HepG2 (cell line): ENCODE measurements around the gene PDK2. TPM values are rescaled to one million over a fixed set of nuclear protein-coding genes. Genes with fewer than 3 reads are reported as not detected.

Experiments used
- CBX5 ChIP-seq: sonication (generic); formaldehyde crosslinking; IDR thresholded peaks from 2 replicates; pipeline ENCODE4 v1.4.0; 2020; ENCODE audit warnings: missing genetic modification reagents, borderline replicate concordance
- FOXK2 ChIP-seq: fragments of 450-650 bp; IDR thresholded peaks from 2 replicates; pipeline ENCODE4 v1.6.1; 2016
- HBP1 ChIP-seq: IDR thresholded peaks from 2 replicates; pipeline ENCODE4 v1.6.1; 2016; ENCODE audit warnings: low read depth, control low read depth
- HCFC1 ChIP-seq: fragments of 150-350 bp; IDR thresholded peaks from 2 replicates; pipeline ENCODE4 v1.6.1; 2014; ENCODE audit warnings: low read depth, low read length
- HDAC1 ChIP-seq: sonication (generic); formaldehyde crosslinking; IDR thresholded peaks from 2 replicates; pipeline ENCODE4 v1.5.1; 2020; ENCODE audit warnings: mild to moderate bottlenecking, missing genetic modification reagents
- KLF6 ChIP-seq: IDR thresholded peaks from 2 replicates; pipeline ENCODE4 v1.8.0; 2016; ENCODE audit warnings: missing biosample characterization, missing genetic modification reagents
- KMT2B ChIP-seq: IDR thresholded peaks from 2 replicates; pipeline ENCODE4 v1.6.1; 2016; ENCODE audit warnings: missing genetic modification reagents, missing compliant biosample characterization
- MTF1 ChIP-seq: sonication (generic); formaldehyde crosslinking; IDR thresholded peaks from 2 replicates; pipeline ENCODE4 v1.5.0; 2020; ENCODE audit warnings: missing genetic modification reagents
- NCOA1 ChIP-seq: sonication (generic); formaldehyde crosslinking; IDR thresholded peaks from 2 replicates; pipeline ENCODE4 v1.9.0; 2021; ENCODE audit warnings: missing genetic modification reagents
- NFE2L1 ChIP-seq: sonication (generic); formaldehyde crosslinking; IDR thresholded peaks from 2 replicates; pipeline ENCODE4 v1.4.0; 2020; ENCODE audit warnings: missing genetic modification reagents, mild to moderate bottlenecking, borderline replicate concordance
- NFKBIZ ChIP-seq: IDR thresholded peaks from 2 replicates; pipeline ENCODE4 v1.6.1; 2018; ENCODE audit warnings: missing genetic modification reagents, missing compliant biosample characterization
- NKX3-1 ChIP-seq: sonication (generic); formaldehyde crosslinking; IDR thresholded peaks from 2 replicates; pipeline ENCODE4 v1.5.0; 2020; ENCODE audit warnings: missing genetic modification reagents
- NR2F6 ChIP-seq, 2 experiments: IDR thresholded peaks; 2 replicates each; pipeline ENCODE4 v1.6.1; 2016; ENCODE audit warnings: antibody characterized with exemption in 1 of 2, mild to moderate bottlenecking in 1 of 2
- POLR2G ChIP-seq: fragments of 200-400 bp; formaldehyde crosslinking; IDR thresholded peaks from 2 replicates; pipeline ENCODE4 v1.6.1; 2018; ENCODE audit warnings: mild to moderate bottlenecking, low read depth, low read length, moderate library complexity
- RBAK ChIP-seq: sonication (generic); formaldehyde crosslinking; IDR thresholded peaks from 2 replicates; pipeline ENCODE4 v1.5.1; 2020; ENCODE audit warnings: mild to moderate bottlenecking, missing genetic modification reagents
- RFXANK ChIP-seq: IDR thresholded peaks from 2 replicates; pipeline ENCODE4 v1.6.1; 2016
- TBP ChIP-seq: sonication (generic); formaldehyde crosslinking; IDR thresholded peaks from 2 replicates; pipeline ENCODE4 v1.5.0; 2020; ENCODE audit warnings: missing genetic modification reagents
- ZFP1 ChIP-seq: IDR thresholded peaks from 2 replicates; pipeline ENCODE4 v1.6.1; 2016
- ZNF230 ChIP-seq: sonication (generic); formaldehyde crosslinking; IDR thresholded peaks from 2 replicates; pipeline ENCODE4 v1.4.0; 2020; ENCODE audit warnings: mild to moderate bottlenecking, missing genetic modification reagents
- ZNF263 ChIP-seq: sonication (generic); formaldehyde crosslinking; IDR thresholded peaks from 2 replicates; pipeline ENCODE4 v1.4.0; 2020; ENCODE audit warnings: missing genetic modification reagents
- ZNF34 ChIP-seq: sonication (generic); formaldehyde crosslinking; IDR thresholded peaks from 2 replicates; pipeline ENCODE4 v1.4.0; 2020; ENCODE audit warnings: mild to moderate bottlenecking, missing genetic modification reagents, borderline replicate concordance
- ZNF441 ChIP-seq: sonication (generic); formaldehyde crosslinking; IDR thresholded peaks from 2 replicates; pipeline ENCODE4 v1.7.0; 2021; ENCODE audit warnings: missing genetic modification reagents, borderline replicate concordance
- ZNF550 ChIP-seq: sonication (generic); formaldehyde crosslinking; IDR thresholded peaks from 2 replicates; pipeline ENCODE4 v1.4.0; 2020; ENCODE audit warnings: mild to moderate bottlenecking, missing genetic modification reagents, borderline replicate concordance
- ZNF644 ChIP-seq: IDR thresholded peaks from 2 replicates; pipeline ENCODE4 v1.6.1; 2016; ENCODE audit warnings: low read depth
- ZNF749 ChIP-seq: sonication (generic); formaldehyde crosslinking; IDR thresholded peaks from 2 replicates; pipeline ENCODE4 v1.8.0; 2022; ENCODE audit warnings: mild to moderate bottlenecking, missing genetic modification reagents, moderate library complexity, borderline replicate concordance
- ZNF841 ChIP-seq: sonication (generic); formaldehyde crosslinking; IDR thresholded peaks from 2 replicates; pipeline ENCODE4 v1.8.1; 2023; ENCODE audit warnings: missing genetic modification reagents, borderline replicate concordance
- ZSCAN9 ChIP-seq: IDR thresholded peaks from 2 replicates; pipeline ENCODE4 v1.6.1; 2016; ENCODE audit warnings: borderline replicate concordance
- polyA plus RNA-seq, 8 experiments: library from polyadenylated mRNA; depleted of rRNA in 3 of 8; stranded (reverse) in 7 of 8; unstranded in 1 of 8; fragments of >200 nt; fragmentation: Illumina TruSeq in 4 of 8; extraction: Trizol in 4 of 8; gene quantifications; 2 replicates each; pipeline versions ENCODE4 v1.2.1 to v1.2.3, GENCODE V29; 2011 to 2016; ENCODE audit warnings: low read depth in 4 of 8, missing spikeins in 1 of 8, mixed read lengths in 1 of 8; ENCODE audit not compliant: insufficient read depth in 1 of 8
- total RNA-seq, 5 experiments: library from RNA; depleted of rRNA; stranded (reverse); fragments of >200 nt; fragmentation: Illumina TruSeq; extraction: Trizol; gene quantifications; 2 replicates each; pipeline ENCODE4 v1.2.3, GENCODE V29; 2016; ENCODE audit warnings: low read depth in 1 of 5
- TF ChIP-seq, protein P1 (sequence below): sonication (generic); formaldehyde crosslinking; IDR thresholded peaks from 2 replicates; pipeline ENCODE4 v1.5.1; 2020; ENCODE audit warnings: mild to moderate bottlenecking, missing genetic modification reagents, moderate library complexity
- TF ChIP-seq, protein P2 (sequence below): sonication (generic); formaldehyde crosslinking; IDR thresholded peaks from 2 replicates; pipeline ENCODE4 v1.4.0; 2020; ENCODE audit warnings: mild to moderate bottlenecking, missing genetic modification reagents

PDK2 gene
- total and polyA plus RNA-seq, 2 of the 13 experiments (the other 11 are each of a cell fraction or from before 2014, with no cell fraction given): 18.5 to 59.7 TPM

DNA sequence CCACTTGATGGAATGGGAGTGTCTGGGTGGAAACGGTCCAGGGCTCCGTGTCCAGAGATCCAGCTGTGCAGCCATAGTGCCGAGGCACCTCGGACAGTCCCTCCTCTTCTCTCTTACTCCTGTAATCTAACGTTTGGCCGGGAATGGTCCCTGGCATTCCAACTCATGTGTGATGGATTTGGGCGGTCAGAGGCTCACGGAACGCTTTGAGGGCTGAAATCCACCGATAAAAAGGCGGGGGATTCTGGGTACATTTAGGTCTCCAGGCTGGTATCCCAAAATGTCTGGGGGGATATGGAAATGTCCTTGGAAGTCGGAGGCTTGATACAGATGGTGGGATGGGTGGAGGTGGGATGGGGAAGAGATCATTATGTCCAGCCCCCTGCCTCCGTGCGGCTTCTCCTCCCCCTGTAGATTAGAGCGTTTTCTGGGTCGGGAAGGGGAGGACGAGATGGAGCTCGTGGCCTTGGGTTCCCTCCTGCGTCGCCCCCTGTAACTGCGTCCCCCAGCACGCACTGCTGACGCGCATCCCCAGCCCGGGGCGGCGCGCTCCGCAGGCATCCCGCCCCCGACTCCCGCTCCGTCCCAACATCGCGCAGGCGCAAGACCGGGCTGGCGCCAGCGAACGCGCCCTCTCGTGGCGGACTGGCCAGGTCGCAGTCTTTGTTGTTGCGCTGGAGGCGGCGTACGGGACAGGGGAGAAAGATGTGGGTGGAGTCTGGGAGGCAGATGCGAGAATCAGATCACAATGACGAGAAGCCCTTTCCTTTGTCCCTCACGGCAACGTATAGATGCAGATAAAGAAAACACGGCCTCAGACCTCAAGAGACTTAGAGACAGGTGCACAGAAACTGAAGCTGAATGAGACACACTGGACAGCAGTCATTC is 66.1 kb downstream of the PDK2 start (continued):
- TF ChIP-seq MTF1 (CRISPR knock-in tag): no peak
- TF ChIP-seq ZNF34 (CRISPR knock-in tag): 0 out of 2 replicates have a peak, but pooled peaks have one; percentile 64
- TF ChIP-seq, protein P1, sequence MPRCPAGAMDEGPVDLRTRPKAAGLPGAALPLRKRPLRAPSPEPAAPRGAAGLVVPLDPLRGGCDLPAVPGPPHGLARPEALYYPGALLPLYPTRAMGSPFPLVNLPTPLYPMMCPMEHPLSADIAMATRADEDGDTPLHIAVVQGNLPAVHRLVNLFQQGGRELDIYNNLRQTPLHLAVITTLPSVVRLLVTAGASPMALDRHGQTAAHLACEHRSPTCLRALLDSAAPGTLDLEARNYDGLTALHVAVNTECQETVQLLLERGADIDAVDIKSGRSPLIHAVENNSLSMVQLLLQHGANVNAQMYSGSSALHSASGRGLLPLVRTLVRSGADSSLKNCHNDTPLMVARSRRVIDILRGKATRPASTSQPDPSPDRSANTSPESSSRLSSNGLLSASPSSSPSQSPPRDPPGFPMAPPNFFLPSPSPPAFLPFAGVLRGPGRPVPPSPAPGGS: peak; percentile 74; the same call in 1 of the 2 replicates
- TF ChIP-seq NFKBIZ: 0 out of 2 replicates have a peak, but pooled peaks have one; percentile 18
- TF ChIP-seq ZNF263: 0 out of 2 replicates have a peak, but pooled peaks have one; percentile 40
- no peak for TF ChIP-seq HCFC1
- no peak for TF ChIP-seq TBP (CRISPR knock-in tag)
- peak; percentile 82; the same call in 1 of the 2 replicates for TF ChIP-seq CBX5
- TF ChIP-seq ZNF441: peak; percentile 81
- TF ChIP-seq NCOA1: no peak
- TF ChIP-seq ZNF644 (CRISPR knock-in tag): no peak
- no peak for TF ChIP-seq ZNF230
- 0 out of 2 replicates have a peak, but pooled peaks have one; percentile 33 for TF ChIP-seq KLF6
- no peak; the same call in 1 of the 2 replicates for TF ChIP-seq ZNF749 (CRISPR knock-in tag)
- TF ChIP-seq HDAC1 (CRISPR knock-in tag): 0 out of 2 replicates have a peak, but pooled peaks have one; percentile 40
- TF ChIP-seq HBP1 (CRISPR knock-in tag): peak; percentile 74; the same call in 1 of the 2 replicates
- 0 out of 2 replicates have a peak, but pooled peaks have one; percentile 31 for TF ChIP-seq ZSCAN9 (CRISPR knock-in tag)
- no peak for TF ChIP-seq NR2F6 (IDR thresholded peaks at IDR 0.05)
- TF ChIP-seq NR2F6 (CRISPR knock-in tag; IDR thresholded peaks at IDR 0.05): peak; percentile 41; the same call in 1 of the 2 replicates
- no peak for TF ChIP-seq ZNF550 (CRISPR knock-in tag)
- TF ChIP-seq, protein P2, sequence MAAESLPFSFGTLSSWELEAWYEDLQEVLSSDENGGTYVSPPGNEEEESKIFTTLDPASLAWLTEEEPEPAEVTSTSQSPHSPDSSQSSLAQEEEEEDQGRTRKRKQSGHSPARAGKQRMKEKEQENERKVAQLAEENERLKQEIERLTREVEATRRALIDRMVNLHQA (CRISPR knock-in tag): no peak
- no peak for TF ChIP-seq RBAK (CRISPR knock-in tag)
- no peak for TF ChIP-seq KMT2B (CRISPR knock-in tag)
- TF ChIP-seq POLR2G: no peak
- no peak for TF ChIP-seq ZNF841 (CRISPR knock-in tag)
- no peak for TF ChIP-seq NFE2L1 (CRISPR knock-in tag)
- TF ChIP-seq RFXANK: no peak
- peak; percentile 24; the same call in 1 of the 2 replicates for TF ChIP-seq FOXK2
- no peak for TF ChIP-seq ZFP1 (CRISPR knock-in tag)
- TF ChIP-seq NKX3-1: no peak
